H9 (cell line): ENCODE data around the gene TRIP10. TPM values are rescaled to one million over a fixed set of nuclear protein-coding genes. Genes with fewer than 3 reads are reported as not detected.

ENCODE experiments used
- DNase-seq: peaks from one replicate; pipeline ENCODE4 v3.0.0-alpha.2; 2017
- H2AFZ ChIP-seq: one replicate; pipeline ENCODE4 v1.6.1; 2013; ENCODE audit warnings: mild to moderate bottlenecking, low read length, control low read depth, moderate library complexity
- H2AK5ac ChIP-seq: 2 replicates; pipeline ENCODE4 v1.6.1; 2013; ENCODE audit warnings: low read length, control low read depth, mixed read lengths; ENCODE audit not compliant: insufficient read length
- H2BK120ac ChIP-seq: one replicate; pipeline ENCODE4 v1.6.1; 2013; ENCODE audit warnings: low read depth, mild to moderate bottlenecking, low read length, control low read depth, inconsistent platforms; ENCODE audit not compliant: poor library complexity, severe bottlenecking
- H2BK12ac ChIP-seq: 2 replicates; pipeline ENCODE4 v1.6.1; 2013; ENCODE audit warnings: low read length, control low read depth, mixed read lengths, low read depth; ENCODE audit not compliant: insufficient read length
- H2BK15ac ChIP-seq: 2 replicates; pipeline ENCODE4 v1.6.1; 2013; ENCODE audit warnings: low read depth, low read length, control low read depth
- H2BK20ac ChIP-seq: one replicate; pipeline ENCODE4 v1.6.1; 2013; ENCODE audit warnings: low read depth, mild to moderate bottlenecking, low read length, control low read depth, inconsistent platforms; ENCODE audit not compliant: poor library complexity, severe bottlenecking
- H2BK5ac ChIP-seq: 2 replicates; pipeline ENCODE4 v1.6.1; 2013; ENCODE audit warnings: low read length, control low read depth, mixed read lengths; ENCODE audit not compliant: insufficient read length
- H3K14ac ChIP-seq: 2 replicates; pipeline ENCODE4 v1.6.1; 2013; ENCODE audit warnings: low read length, control low read depth; ENCODE audit not compliant: insufficient read depth
- H3K18ac ChIP-seq: 2 replicates; pipeline ENCODE4 v1.6.1; 2013; ENCODE audit warnings: low read depth, mild to moderate bottlenecking, mixed read lengths, low read length, control low read depth; ENCODE audit not compliant: insufficient read length
- H3K23ac ChIP-seq: 2 replicates; pipeline ENCODE4 v1.6.1; 2013; ENCODE audit warnings: low read length, control low read depth, mixed read lengths, low read depth; ENCODE audit not compliant: insufficient read length
- H3K23me2 ChIP-seq: 2 replicates; pipeline ENCODE4 v1.6.1; 2013; ENCODE audit warnings: low read depth, mild to moderate bottlenecking, mixed read lengths, low read length, control low read depth; ENCODE audit not compliant: insufficient read length, poor library complexity, severe bottlenecking
- H3K27ac ChIP-seq: 2 replicates; pipeline ENCODE4 v1.5.1; 2013; ENCODE audit warnings: low read length, control low read depth, mixed read lengths, low read depth; ENCODE audit not compliant: insufficient read length
- H3K27me3 ChIP-seq: 2 replicates; pipeline ENCODE4 v1.6.1; 2013; ENCODE audit warnings: low read length, control low read depth, inconsistent platforms; ENCODE audit not compliant: insufficient read depth
- H3K4ac ChIP-seq: 2 replicates; pipeline ENCODE4 v1.6.1; 2013; ENCODE audit warnings: low read depth, mild to moderate bottlenecking, control low read depth, inconsistent platforms, low read length, moderate library complexity
- H3K4me1 ChIP-seq: 2 replicates; pipeline ENCODE4 v1.6.1; 2013; ENCODE audit warnings: low read length, control low read depth, inconsistent platforms; ENCODE audit not compliant: insufficient read depth
- H3K4me2 ChIP-seq: 2 replicates; pipeline ENCODE4 v1.6.1; 2013; ENCODE audit warnings: low read length, control low read depth, mixed read lengths; ENCODE audit not compliant: insufficient read length, insufficient read depth
- H3K56ac ChIP-seq: 2 replicates; pipeline ENCODE4 v1.6.1; 2013; ENCODE audit warnings: low read depth, mild to moderate bottlenecking, mixed read lengths, low read length, control low read depth; ENCODE audit not compliant: insufficient read length
- H3K79me1 ChIP-seq: 2 replicates; pipeline ENCODE4 v1.6.1; 2013; ENCODE audit warnings: low read depth, mild to moderate bottlenecking, moderate library complexity, low read length, control low read depth, inconsistent platforms; ENCODE audit not compliant: insufficient read depth, poor library complexity, severe bottlenecking
- H3K79me2 ChIP-seq: 2 replicates; pipeline ENCODE4 v1.6.1; 2013; ENCODE audit warnings: low read length, control low read depth, inconsistent platforms; ENCODE audit not compliant: insufficient read depth
- H3K9ac ChIP-seq: 2 replicates; pipeline ENCODE4 v1.6.1; 2013; ENCODE audit warnings: low read length, control low read depth, mixed read lengths; ENCODE audit not compliant: insufficient read length; ENCODE audit errors: extremely low read depth
- H3K9me3 ChIP-seq: one replicate; pipeline ENCODE4 v1.6.1; 2013; ENCODE audit warnings: low read depth, low read length, inconsistent platforms; ENCODE audit not compliant: control insufficient read depth
- H3T11ph ChIP-seq: one replicate; pipeline ENCODE4 v1.6.1; 2013; ENCODE audit warnings: mild to moderate bottlenecking, low read length, control low read depth, inconsistent platforms
- H4K20me1 ChIP-seq: one replicate; pipeline ENCODE4 v1.6.1; 2013; ENCODE audit not compliant: control insufficient read depth, insufficient read length, insufficient read depth
- H4K5ac ChIP-seq: 2 replicates; pipeline ENCODE4 v1.6.1; 2013; ENCODE audit warnings: low read depth, mild to moderate bottlenecking, mixed read lengths, low read length, control low read depth; ENCODE audit not compliant: insufficient read length
- H4K8ac ChIP-seq: replicated peaks from 2 replicates; pipeline ENCODE4 v1.6.1; 2013; ENCODE audit warnings: low read length, control low read depth, mixed read lengths, low read depth; ENCODE audit not compliant: insufficient read length
- H4K91ac ChIP-seq: 2 replicates; pipeline ENCODE4 v1.6.1; 2013; ENCODE audit warnings: low read depth, mild to moderate bottlenecking, moderate library complexity, mixed read lengths, low read length, control low read depth; ENCODE audit not compliant: insufficient read length
- H3K27ac Mint-ChIP-seq, 3 experiments: 2 replicates in 2 of 3; 3 replicates in 1 of 3; pipeline ENCODE4 v1.8.0; 2020 to 2021; ENCODE audit warnings: mixed read lengths in 3 of 3, mild to moderate bottlenecking in 1 of 3, moderate library complexity in 1 of 3
- H3K27me3 Mint-ChIP-seq: 2 replicates; pipeline ENCODE4 v1.8.0; 2021; ENCODE audit warnings: low read depth, mild to moderate bottlenecking, moderate library complexity, mixed read lengths
- H3K36me3 Mint-ChIP-seq, 3 experiments: 2 replicates in 2 of 3; 3 replicates in 1 of 3; pipeline ENCODE4 v1.8.0; 2020 to 2021; ENCODE audit warnings: low read depth in 3 of 3, mixed read lengths in 3 of 3; ENCODE audit not compliant: insufficient read depth in 1 of 3
- H3K4me1 Mint-ChIP-seq, 2 experiments: 2 replicates each; pipeline ENCODE4 v1.8.0; 2020; ENCODE audit warnings: mixed read lengths in 2 of 2
- H3K4me3 Mint-ChIP-seq, 2 experiments: 2 replicates in 1 of 2; 3 replicates in 1 of 2; pipeline ENCODE4 v1.8.0; 2020 to 2021; ENCODE audit warnings: mild to moderate bottlenecking in 2 of 2, mixed read lengths in 2 of 2, moderate library complexity in 1 of 2
- H3K9me3 Mint-ChIP-seq, 2 experiments: 2 replicates in 1 of 2; 3 replicates in 1 of 2; pipeline ENCODE4 v1.8.0; 2020; ENCODE audit warnings: mild to moderate bottlenecking in 2 of 2, mixed read lengths in 2 of 2, moderate library complexity in 1 of 2
- CTCF ChIP-seq: fragments of 200-600 bp; sonication (generic); conservative IDR thresholded peaks from 3 replicates; pipeline ENCODE4 v1.8.0; 2021; ENCODE audit warnings: antibody characterized with exemption, mild to moderate bottlenecking
- WGBS: extraction: QIAGEN DNeasy Blood & Tissue Kit; methylation state at CpG from one replicate; pipeline ENCODE4 v1.1.7; 2013; ENCODE audit warnings: missing lambda C conversion rate, low lambda C conversion rate, mixed read lengths; ENCODE audit not compliant: insufficient read length; ENCODE audit errors: extremely low coverage; 5-methylcytosine and 5-hydroxymethylcytosine counted together
- total RNA-seq: library from RNA; stranded (reverse); gene quantifications from 2 replicates; pipeline ENCODE4 v1.2.1, GENCODE V29; 2021

TRIP10 gene
- total RNA-seq, 1 experiment from 2014 or later: 56.4 TPM

GRCh38 chr19:6765738-6766356 lies 26.4 kb downstream of the TRIP10 start:
- Mint-ChIP-seq H3K9me3 (peaks cover 0 to 2% of the 10 kb centered on the region in 2 experiments; a peak in 2 of 5 replicates), H3K27ac (peak overlapping the region; percentile 93 to 98 (median 97)), H3K4me3 (peak overlapping the region; percentile 81 to 91), H3K27me3 (no peaks in the 10 kb centered on the region), H3K4me1 (peaks cover 19 to 23% of the 10 kb centered on the region in 2 experiments), H3K36me3 (peaks cover 4 to 11% (median 7%) of the 10 kb centered on the region in 3 experiments; a peak in 4 of 7 replicates)
- no peak overlapping the region for H2AFZ ChIP-seq
- H3K4me1 ChIP-seq: 0 out of 2 replicates have a peak, but pooled peaks cover 2% of the 10 kb centered on the region
- H4K5ac ChIP-seq: no peak overlapping the region
- H2BK20ac ChIP-seq: no peak overlapping the region
- no peaks in the 10 kb centered on the region for H3K79me1 ChIP-seq
- H4K8ac ChIP-seq: peak overlapping the region; percentile 21
- H3K27ac ChIP-seq: peak overlapping the region; percentile 92
- no peak overlapping the region for H3K23ac ChIP-seq
- H2BK12ac ChIP-seq: no peak overlapping the region
- peak; percentile 98 for DNase-seq
- H3K23me2 ChIP-seq: peaks cover 16% of the 10 kb centered on the region
- H4K20me1 ChIP-seq: peaks cover 5% of the 10 kb centered on the region
- H3K56ac ChIP-seq: peak overlapping the region; percentile 25
- peak overlapping the region; percentile 77 for H3K18ac ChIP-seq
- H2AK5ac ChIP-seq: no peak overlapping the region
- no peak overlapping the region for H3K4ac ChIP-seq
- no peaks in the 10 kb centered on the region for H3K27me3 ChIP-seq
- H3K79me2 ChIP-seq: no peaks in the 10 kb centered on the region; the same call in 1 of the 2 replicates
- TF ChIP-seq CTCF: no peak
- H3K9ac ChIP-seq: peak overlapping the region; percentile 79
- H3K14ac ChIP-seq: 0 out of 2 replicates have a peak overlapping the region, but pooled peaks have one; percentile 38
- H3K4me2 ChIP-seq: peak overlapping the region; percentile 98
- no peak overlapping the region for H2BK15ac ChIP-seq
- H3K9me3 ChIP-seq: no peaks in the 10 kb centered on the region
- no CpG with 5 or more reads among the region's 8 CpGs for WGBS
- H3T11ph ChIP-seq: no peak overlapping the region
- H4K91ac ChIP-seq: peak overlapping the region; percentile 60
- H2BK120ac ChIP-seq: no peak overlapping the region
- no peak overlapping the region for H2BK5ac ChIP-seq
